ENCODE measurements around the gene AMBP. TPM values are rescaled to one million over a fixed set of nuclear protein-coding genes. Genes with fewer than 3 reads are reported as not detected.

AMBP gene
- total and polyA plus RNA-seq, 2 of the 13 experiments (the other 11 are each of a cell fraction or from before 2014, with no cell fraction given), result 1,510 to 2,580 TPM

DNA sequence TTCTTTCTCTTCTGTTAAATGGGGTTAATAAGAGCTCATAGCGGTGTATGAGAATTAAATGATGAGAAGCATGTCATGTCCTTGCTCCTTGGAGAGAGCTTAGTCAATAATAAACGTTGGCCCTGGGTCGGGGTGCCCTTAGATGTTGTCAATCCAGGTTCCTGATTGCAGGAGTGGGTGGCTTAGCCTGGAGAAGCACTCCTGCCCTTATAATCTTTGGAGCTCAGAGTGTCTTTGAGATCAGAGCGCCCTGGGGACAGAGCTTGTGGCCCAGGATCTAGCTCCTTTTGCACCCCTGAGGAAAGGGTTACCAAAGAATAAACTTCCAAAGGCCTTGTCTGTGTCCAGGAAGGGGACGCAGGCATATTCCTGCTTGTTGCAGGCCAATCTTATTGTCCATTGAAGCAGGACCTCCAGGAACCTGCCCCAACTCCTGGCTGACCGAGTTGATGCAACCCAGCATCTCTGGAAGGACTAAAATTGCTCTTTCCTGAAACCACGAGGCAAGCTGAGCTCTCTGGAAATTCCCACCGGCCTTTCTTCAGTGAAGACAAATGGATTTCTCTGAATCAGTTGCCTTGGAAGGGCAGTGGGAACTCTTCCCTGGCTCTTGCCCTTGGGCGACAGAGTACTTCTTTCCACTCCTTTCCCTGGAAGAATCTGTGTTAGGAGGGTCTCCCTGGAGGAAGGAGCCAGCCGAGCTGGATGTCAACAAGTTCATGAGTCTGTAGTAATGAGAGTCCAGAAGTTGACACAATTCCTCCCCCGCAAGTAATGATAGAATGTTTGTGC, 6.4 kb upstream of the AMBP start:
- POLR2A ChIA-PET, result interaction anchor here (1.0 to 4.9 kb wide), 5 partner anchors 15 to 207 kb away, joined by 3 to 71 read pairs (median 5); partner anchors contain the start of genes COL27A1 and KIF12
- 88% methylated on average over 10 of the region's 11 CpGs for WGBS (ENCODE audit: low lambda C conversion rate)

DNA sequence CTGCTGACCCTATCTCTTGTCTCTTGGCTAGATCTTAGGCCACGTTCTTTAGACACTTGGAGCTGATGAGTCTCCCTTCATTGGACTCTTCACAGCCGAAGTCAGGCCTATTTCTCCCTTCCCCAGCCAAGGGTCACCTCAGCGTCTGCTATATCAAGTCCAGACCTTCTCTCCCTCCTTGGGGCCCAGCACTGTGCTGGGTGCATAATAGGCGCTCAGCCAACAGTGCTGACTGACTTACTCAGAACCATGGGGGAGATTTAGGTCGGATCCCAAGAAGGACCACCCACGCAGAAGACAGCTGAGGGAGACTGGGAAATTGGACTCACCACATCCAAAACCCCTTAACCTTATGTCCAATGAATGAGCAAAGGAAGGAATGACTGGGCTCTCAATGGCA, 5.6 kb upstream of the AMBP start:
- H3K4me1 ChIP-seq (ENCODE audit: insufficient read depth, low read length), result peaks cover 76% of the 10 kb centered on the region
- H3K9me3 ChIP-seq (ENCODE audit: low read length), result no peaks in the 10 kb centered on the region
- H2AFZ ChIP-seq (ENCODE audit: low read length), result no peak overlapping the region
- POLR2A ChIA-PET, result interaction anchor here (1.0 to 7.4 kb wide), 8 partner anchors 10 to 207 kb away, joined by 3 to 75 read pairs (median 12); partner anchors contain the start of genes COL27A1 and KIF12
- no peaks in the 10 kb centered on the region for H3K27me3 ChIP-seq (ENCODE audit: control insufficient read depth in 1 of 2, insufficient read depth in 2 of 2, low read length in 2 of 2)
- no peak overlapping the region for H3K27ac ChIP-seq (ENCODE audit: extremely low read length, insufficient read depth, low read length)
- DNase-seq (ENCODE audit: low spot score) (no peak), ATAC-seq (no peak), FAIRE-seq (no peak)
- no peaks in the 10 kb centered on the region for H4K20me1 ChIP-seq (ENCODE audit: insufficient read depth, low read length)
- CTCF ChIA-PET (ENCODE audit: low intra/inter-chr PET ratio, low total read pairs), result interaction anchor here (1.8 to 2.2 kb wide), 3 partner anchors 24 to 207 kb away, joined by 6 to 18 read pairs (median 14); no protein-coding TSS in a partner anchor
- no peak overlapping the region for H3K4me3 ChIP-seq (replicated peaks in 1 of 3; ENCODE audit: insufficient read depth in 1 of 3, low read depth in 2 of 3, low read length in 3 of 3)
- intact Hi-C loops (cut with micrococcal nuclease; ENCODE audit: unreplicated experiment) (loop anchor here (5.0 kb wide), 1 partner anchor 184 kb away; no protein-coding TSS in a partner anchor), in situ Hi-C loops (cut with HindIII; ENCODE audit: extremely low pct_ligation_motif_present, low pct_unique_long_range_greater_than_20kb) (no loop called here)
- no peak overlapping the region for H3K4me2 ChIP-seq (ENCODE audit: low read depth, low read length)
- H3K36me3 ChIP-seq (replicated peaks in 1 of 2; ENCODE audit: control insufficient read depth in 1 of 2, insufficient read depth in 2 of 2, low read length in 2 of 2), result no peaks in the 10 kb centered on the region
- no peak overlapping the region for H3K9ac ChIP-seq (ENCODE audit: insufficient read depth, low read depth, low read length)
- WGBS (ENCODE audit: low lambda C conversion rate), result 94% methylated on average over 6 of the region's 6 CpGs
- BruUV-seq (replicated peaks), result no TSS peak
- H3K79me2 ChIP-seq (ENCODE audit: insufficient read depth, low read length), result peaks cover 5% of the 10 kb centered on the region
- TF ChIP-seq NCOA1 (CRISPR knock-in tag; IDR thresholded peaks at IDR 0.05), result no peak
- TF ChIP-seq ZNF383 (CRISPR knock-in tag; IDR thresholded peaks at IDR 0.05; ENCODE audit: borderline replicate concordance), result no peak
- no peak for TF ChIP-seq NR2F6 (IDR thresholded peaks at IDR 0.05)
- no peak for TF ChIP-seq NR2F6 (CRISPR knock-in tag; IDR thresholded peaks at IDR 0.05)
- no peak for TF ChIP-seq NFE2 (CRISPR knock-in tag; IDR thresholded peaks at IDR 0.05)
- TF ChIP-seq, protein P1, sequence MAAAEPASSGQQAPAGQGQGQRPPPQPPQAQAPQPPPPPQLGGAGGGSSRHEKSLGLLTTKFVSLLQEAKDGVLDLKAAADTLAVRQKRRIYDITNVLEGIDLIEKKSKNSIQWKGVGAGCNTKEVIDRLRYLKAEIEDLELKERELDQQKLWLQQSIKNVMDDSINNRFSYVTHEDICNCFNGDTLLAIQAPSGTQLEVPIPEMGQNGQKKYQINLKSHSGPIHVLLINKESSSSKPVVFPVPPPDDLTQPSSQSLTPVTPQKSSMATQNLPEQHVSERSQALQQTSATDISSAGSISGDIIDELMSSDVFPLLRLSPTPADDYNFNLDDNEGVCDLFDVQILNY (CRISPR knock-in tag; conservative IDR thresholded peaks at IDR 0.05), result no peak
- no peak for TF ChIP-seq ZNF841 (CRISPR knock-in tag; IDR thresholded peaks at IDR 0.05; ENCODE audit: borderline replicate concordance)
- TF ChIP-seq, protein P2, sequence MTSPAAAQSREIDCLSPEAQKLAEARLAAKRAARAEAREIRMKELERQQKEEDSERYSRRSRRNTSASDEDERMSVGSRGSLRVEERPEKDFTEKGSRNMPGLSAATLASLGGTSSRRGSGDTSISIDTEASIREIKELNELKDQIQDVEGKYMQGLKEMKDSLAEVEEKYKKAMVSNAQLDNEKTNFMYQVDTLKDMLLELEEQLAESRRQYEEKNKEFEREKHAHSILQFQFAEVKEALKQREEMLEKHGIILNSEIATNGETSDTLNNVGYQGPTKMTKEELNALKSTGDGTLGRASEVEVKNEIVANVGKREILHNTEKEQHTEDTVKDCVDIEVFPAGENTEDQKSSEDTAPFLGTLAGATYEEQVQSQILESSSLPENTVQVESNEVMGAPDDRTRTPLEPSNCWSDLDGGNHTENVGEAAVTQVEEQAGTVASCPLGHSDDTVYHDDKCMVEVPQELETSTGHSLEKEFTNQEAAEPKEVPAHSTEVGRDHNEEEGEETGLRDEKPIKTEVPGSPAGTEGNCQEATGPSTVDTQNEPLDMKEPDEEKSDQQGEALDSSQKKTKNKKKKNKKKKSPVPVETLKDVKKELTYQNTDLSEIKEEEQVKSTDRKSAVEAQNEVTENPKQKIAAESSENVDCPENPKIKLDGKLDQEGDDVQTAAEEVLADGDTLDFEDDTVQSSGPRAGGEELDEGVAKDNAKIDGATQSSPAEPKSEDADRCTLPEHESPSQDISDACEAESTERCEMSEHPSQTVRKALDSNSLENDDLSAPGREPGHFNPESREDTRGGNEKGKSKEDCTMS (CRISPR knock-in tag; conservative IDR thresholded peaks at IDR 0.05), result no peak
- TF ChIP-seq SMAD9 (CRISPR knock-in tag; IDR thresholded peaks at IDR 0.05), result no peak
- no peak for TF ChIP-seq TAF1 (CRISPR knock-in tag; IDR thresholded peaks at IDR 0.05)
- no peak for TF ChIP-seq PCBP2 (optimal IDR thresholded peaks at IDR 0.05; ENCODE audit: low read depth, low read length, poor library complexity, severe bottlenecking)
- TF ChIP-seq MYC (CRISPR knock-in tag; IDR thresholded peaks at IDR 0.05; ENCODE audit: borderline replicate concordance), result no peak
- TF ChIP-seq ZNF354B (CRISPR knock-in tag; IDR thresholded peaks at IDR 0.05), result no peak
- TF ChIP-seq MTA3 (CRISPR knock-in tag; IDR thresholded peaks at IDR 0.05), result no peak
- TF ChIP-seq ZNF589 (CRISPR knock-in tag; conservative IDR thresholded peaks at IDR 0.05), result no peak

More for the DNA sequence above, 6.4 kb upstream of the AMBP start:
- intact Hi-C loops (cut with micrococcal nuclease; ENCODE audit: unreplicated experiment), result loop anchor here (5.0 kb wide), 1 partner anchor 183 kb away; no protein-coding TSS in a partner anchor
- H3K9me3 ChIP-seq (ENCODE audit: low read length), result no peaks in the 10 kb centered on the region
- peaks cover 68% of the 10 kb centered on the region for H3K4me1 ChIP-seq (ENCODE audit: insufficient read depth, low read length)
- no peak for DNase-seq (ENCODE audit: low spot score)
- ATAC-seq, result no peak
- H3K4me2 ChIP-seq (ENCODE audit: low read depth, low read length), result no peak overlapping the region
- H4K20me1 ChIP-seq (ENCODE audit: insufficient read depth, low read length), result no peaks in the 10 kb centered on the region
- CTCF ChIA-PET (ENCODE audit: low intra/inter-chr PET ratio, low total read pairs), result no interaction called here
- in situ Hi-C loops (cut with HindIII; ENCODE audit: extremely low pct_ligation_motif_present, low pct_unique_long_range_greater_than_20kb), result no loop called here
- no TSS peak for BruUV-seq (replicated peaks)
- H3K4me3 ChIP-seq (replicated peaks in 1 of 3; ENCODE audit: insufficient read depth in 1 of 3, low read depth in 2 of 3, low read length in 3 of 3), result no peak overlapping the region
- no peak for FAIRE-seq
- no peaks in the 10 kb centered on the region for H3K27me3 ChIP-seq (ENCODE audit: control insufficient read depth in 1 of 2, insufficient read depth in 2 of 2, low read length in 2 of 2)
- no peaks in the 10 kb centered on the region for H3K79me2 ChIP-seq (ENCODE audit: insufficient read depth, low read length)
- TF ChIP-seq FOSL1 (CRISPR knock-in tag; IDR thresholded peaks at IDR 0.05; ENCODE audit: borderline replicate concordance) (no peak), ZNF335 (CRISPR knock-in tag; IDR thresholded peaks at IDR 0.05) (no peak)
- no peaks in the 10 kb centered on the region for H3K36me3 ChIP-seq (replicated peaks in 1 of 2; ENCODE audit: control insufficient read depth in 1 of 2, insufficient read depth in 2 of 2, low read length in 2 of 2)
- H2AFZ ChIP-seq (ENCODE audit: low read length), result no peak overlapping the region
- H3K9ac ChIP-seq (ENCODE audit: insufficient read depth, low read depth, low read length), result no peak overlapping the region
- H3K27ac ChIP-seq (ENCODE audit: extremely low read length, insufficient read depth, low read length), result no peak overlapping the region
